Prostate gland (tissue), 2 donors: ENCODE data around the gene RBP3. TPM values are rescaled to one million over a fixed set of nuclear protein-coding genes. Genes with fewer than 3 reads are reported as not detected.

Experiments
- DNase-seq: peaks from one replicate; pipeline ENCODE4 v3.0.0-alpha.2; 2019; ENCODE audit warnings: low spot score
- H3K27ac ChIP-seq, 2 donors: fragments of 200-600 bp; sonication (generic); 2 replicates each; pipeline ENCODE4 v1.5.1; 2017 to 2019
- H3K27me3 ChIP-seq: fragments of 200-600 bp; sonication (generic); replicated peaks from 2 replicates; pipeline ENCODE4 v1.5.1; 2019; ENCODE audit not compliant: insufficient read depth
- H3K36me3 ChIP-seq, 2 donors: fragments of 200-600 bp; sonication (generic); 1 replicate in 1 of 2; 2 replicates in 1 of 2; pipeline versions ENCODE4 v1.5.1 to v1.8.1; 2017 to 2019
- H3K4me1 ChIP-seq: fragments of 200-600 bp; sonication (generic); replicated peaks from 2 replicates; pipeline ENCODE4 v1.5.1; 2019
- H3K4me3 ChIP-seq, 2 donors: fragments of 200-600 bp; sonication (generic); 2 replicates each; pipeline ENCODE4 v1.5.1; 2017 to 2019
- H3K9me3 ChIP-seq: fragments of 200-600 bp; sonication (generic); 2 replicates; pipeline ENCODE4 v1.5.1; 2017
- POLR2A ChIP-seq: fragments of 450-650 bp; IDR thresholded peaks from one replicate; pipeline ENCODE4 v1.6.1; 2016; ENCODE audit warnings: antibody characterized with exemption, mild to moderate bottlenecking
- POLR2AphosphoS5 ChIP-seq: sonication (generic); formaldehyde crosslinking; IDR thresholded peaks from one replicate; pipeline ENCODE4 v1.6.1; 2017; ENCODE audit warnings: antibody characterized with exemption
- WGBS: methylation state at CpG from one replicate; pipeline ENCODE4 v1.1.5; 2018; 5-methylcytosine and 5-hydroxymethylcytosine counted together
- intact Hi-C: fragments of 100-400 bp; cut with DNase I; formaldehyde crosslinking; loops from one replicate; pipeline ENCODE4 v1.14.2; 2022
- total RNA-seq, 2 donors: library from RNA; depleted of rRNA; stranded (reverse); fragments of >200 nt; gene quantifications; one replicate each; pipeline ENCODE4 v1.1.0, GENCODE V29; 2016
- TF ChIP-seq, protein P1 (sequence below), 4 experiments: fragments of 200-600 bp in 2 of 4; fragments of 450-650 bp in 2 of 4; sonication (generic) in 2 of 4; IDR thresholded peaks; 1 replicate in 3 of 4; 2 replicates in 1 of 4; pipeline ENCODE4 v1.5.1; 2016 to 2019; ENCODE audit warnings: antibody characterized with exemption in 4 of 4, mild to moderate bottlenecking in 2 of 4, moderate library complexity in 2 of 4

Gene RBP3
- total RNA-seq, 2 donors from 2014 or later = not detected

DNA sequence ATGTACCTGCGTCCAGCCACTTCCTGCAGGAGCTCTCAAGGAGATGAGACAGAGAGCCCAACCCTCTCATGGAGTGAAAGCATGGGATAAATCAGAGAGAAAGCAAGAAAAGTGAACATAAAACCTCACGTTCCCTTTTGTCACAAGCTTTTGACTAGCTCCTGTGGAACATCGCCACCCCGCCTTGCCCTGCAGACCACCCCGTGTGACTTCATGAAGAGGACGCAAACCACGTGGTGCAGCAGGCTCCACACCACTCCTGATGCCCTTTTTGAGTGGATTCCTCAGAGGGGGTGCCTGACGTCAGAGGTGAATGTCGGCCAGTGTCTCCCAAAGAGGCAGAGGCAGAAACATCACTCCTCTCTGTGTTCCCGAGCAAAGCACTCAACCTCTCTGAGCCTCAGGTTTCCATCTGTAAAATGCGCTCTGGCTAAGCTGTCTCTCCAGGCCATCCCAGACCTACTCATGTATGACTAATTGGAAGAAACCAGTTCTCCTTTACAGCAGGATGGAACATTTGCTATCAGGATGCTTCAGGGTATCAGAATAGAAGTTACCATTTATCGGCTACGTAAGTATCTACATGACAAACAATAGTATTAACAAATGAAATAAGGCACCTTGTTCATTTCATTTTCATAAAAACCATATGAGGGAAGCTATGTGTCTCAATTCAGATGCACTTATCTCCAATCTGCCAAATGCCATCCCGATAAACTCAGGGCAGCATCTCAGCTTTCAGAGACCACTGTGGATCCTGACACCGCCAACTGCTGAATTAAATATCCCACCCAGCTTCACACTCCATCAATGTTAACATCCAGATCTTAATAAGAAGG lies 30.7 kb downstream of the RBP3 start:
- no peaks in the 10 kb centered on the region for H3K9me3 ChIP-seq
- intact Hi-C loops = no loop called here
- no peak overlapping the region for H3K4me3 ChIP-seq
- TF ChIP-seq, protein P1, sequence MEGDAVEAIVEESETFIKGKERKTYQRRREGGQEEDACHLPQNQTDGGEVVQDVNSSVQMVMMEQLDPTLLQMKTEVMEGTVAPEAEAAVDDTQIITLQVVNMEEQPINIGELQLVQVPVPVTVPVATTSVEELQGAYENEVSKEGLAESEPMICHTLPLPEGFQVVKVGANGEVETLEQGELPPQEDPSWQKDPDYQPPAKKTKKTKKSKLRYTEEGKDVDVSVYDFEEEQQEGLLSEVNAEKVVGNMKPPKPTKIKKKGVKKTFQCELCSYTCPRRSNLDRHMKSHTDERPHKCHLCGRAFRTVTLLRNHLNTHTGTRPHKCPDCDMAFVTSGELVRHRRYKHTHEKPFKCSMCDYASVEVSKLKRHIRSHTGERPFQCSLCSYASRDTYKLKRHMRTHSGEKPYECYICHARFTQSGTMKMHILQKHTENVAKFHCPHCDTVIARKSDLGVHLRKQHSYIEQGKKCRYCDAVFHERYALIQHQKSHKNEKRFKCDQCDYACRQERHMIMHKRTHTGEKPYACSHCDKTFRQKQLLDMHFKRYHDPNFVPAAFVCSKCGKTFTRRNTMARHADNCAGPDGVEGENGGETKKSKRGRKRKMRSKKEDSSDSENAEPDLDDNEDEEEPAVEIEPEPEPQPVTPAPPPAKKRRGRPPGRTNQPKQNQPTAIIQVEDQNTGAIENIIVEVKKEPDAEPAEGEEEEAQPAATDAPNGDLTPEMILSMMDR (IDR thresholded peaks at IDR 0.05) = no peak
- no peak for TF ChIP-seq POLR2A
- no peak for TF ChIP-seq POLR2AphosphoS5
- no peaks in the 10 kb centered on the region for H3K27me3 ChIP-seq
- 84% methylated on average over 15 of the region's 15 CpGs for WGBS
- no peaks in the 10 kb centered on the region for H3K4me1 ChIP-seq
- H3K36me3 ChIP-seq = no peaks in the 10 kb centered on the region
- H3K27ac ChIP-seq = no peak overlapping the region
- DNase-seq = no peak

DNA sequence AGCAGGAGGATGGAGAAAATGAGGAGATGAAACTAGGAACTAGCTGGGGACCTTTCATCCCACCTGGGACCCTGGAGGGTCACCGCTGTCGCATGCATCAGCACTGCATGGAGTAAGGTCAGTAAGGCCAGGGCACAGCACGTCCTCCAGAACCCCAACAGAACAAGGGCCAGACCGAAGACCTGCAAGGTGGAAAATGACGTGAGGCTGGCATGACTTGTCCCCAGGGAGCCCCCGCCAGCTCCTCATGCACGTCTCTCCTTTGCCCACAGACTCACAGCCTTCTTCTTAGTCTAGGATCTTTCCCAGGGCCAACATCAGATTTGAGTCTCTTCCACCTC lies 31.3 kb downstream of the RBP3 start:
- H3K36me3 ChIP-seq = no peaks in the 10 kb centered on the region
- no peaks in the 10 kb centered on the region for H3K9me3 ChIP-seq
- H3K4me1 ChIP-seq = no peaks in the 10 kb centered on the region
- intact Hi-C loops = no loop called here
- H3K27me3 ChIP-seq = no peaks in the 10 kb centered on the region
- H3K4me3 ChIP-seq = no peak overlapping the region
- TF ChIP-seq POLR2A = no peak
- TF ChIP-seq, protein P1 (IDR thresholded peaks at IDR 0.05) = no peak
- TF ChIP-seq POLR2AphosphoS5 = no peak
- DNase-seq = no peak
- WGBS = 75% methylated on average over 7 of the region's 7 CpGs
- H3K27ac ChIP-seq = no peak overlapping the region

DNA sequence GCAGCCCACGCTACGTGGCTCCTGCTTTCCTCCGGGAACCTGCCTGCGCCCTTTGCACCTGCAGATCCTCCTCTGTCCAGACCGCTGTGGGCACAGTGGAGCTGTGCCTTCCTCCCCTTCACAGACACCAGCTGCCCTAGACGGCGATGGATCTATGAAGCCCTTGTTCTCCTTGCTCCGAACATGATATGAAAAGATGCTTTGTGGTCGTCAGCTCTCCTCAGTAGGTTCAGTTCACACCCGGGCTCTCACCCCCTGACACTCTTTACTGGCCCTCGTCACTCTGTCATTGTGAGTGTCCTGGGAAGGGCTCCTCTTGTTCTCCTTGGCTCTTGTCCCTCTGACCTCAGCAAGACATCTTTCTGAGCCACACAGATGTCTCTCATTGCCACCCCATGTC lies 31.7 kb downstream of the RBP3 start:
- no peaks in the 10 kb centered on the region for H3K4me1 ChIP-seq
- 86% methylated on average over 10 of the region's 11 CpGs for WGBS

DNA sequence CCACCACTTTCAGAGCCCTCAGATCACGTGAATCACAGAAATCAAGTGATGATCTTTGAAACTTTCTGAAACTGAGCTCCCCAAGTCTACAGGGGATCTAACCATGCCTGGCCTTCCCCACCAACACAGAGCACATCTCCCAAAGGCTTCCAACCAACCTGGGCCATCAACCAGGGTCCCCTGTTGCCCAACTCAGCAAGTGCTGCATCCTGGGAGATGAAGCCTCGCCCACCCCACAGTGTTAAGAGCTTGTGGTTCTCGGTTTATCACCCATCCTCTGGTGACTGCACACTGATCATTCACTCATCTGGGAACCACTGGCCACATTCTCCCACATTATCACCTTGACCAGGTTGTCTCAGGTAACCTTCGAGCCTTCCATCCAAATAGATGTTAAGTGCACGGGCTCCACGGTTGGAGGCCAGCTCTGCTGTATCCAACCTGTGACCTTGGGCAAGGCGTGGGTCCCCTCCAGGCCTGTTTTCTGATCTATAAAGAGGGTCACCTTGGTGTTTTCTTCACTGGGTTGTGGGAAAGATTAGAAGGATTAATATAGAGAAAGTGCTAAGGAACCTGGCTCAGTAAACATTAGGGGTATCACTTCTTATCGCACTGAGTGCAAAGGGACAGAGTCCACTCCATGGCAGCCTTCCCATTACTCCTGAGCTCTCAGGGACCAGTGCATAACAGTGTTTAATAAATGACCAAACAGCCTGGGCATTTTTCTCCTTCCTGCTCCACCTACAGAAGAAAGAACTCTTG lies 32.4 kb downstream of the RBP3 start:
- no peaks in the 10 kb centered on the region for H3K4me1 ChIP-seq
- intact Hi-C loops = no loop called here
- H3K36me3 ChIP-seq = no peaks in the 10 kb centered on the region
- no peaks in the 10 kb centered on the region for H3K27me3 ChIP-seq
- TF ChIP-seq, protein P1 (IDR thresholded peaks at IDR 0.05) = no peak
- no peak for TF ChIP-seq POLR2A
- no peak for TF ChIP-seq POLR2AphosphoS5
- no peak overlapping the region for H3K4me3 ChIP-seq
- WGBS = 85% methylated on average over 8 of the region's 8 CpGs
- H3K27ac ChIP-seq = no peak overlapping the region
- H3K9me3 ChIP-seq = no peaks in the 10 kb centered on the region
- DNase-seq = no peak

More for the DNA sequence above, 31.7 kb downstream of the RBP3 start:
- intact Hi-C loops = no loop called here
- TF ChIP-seq POLR2AphosphoS5 = no peak
- TF ChIP-seq, protein P1 (IDR thresholded peaks at IDR 0.05) = no peak
- no peak for TF ChIP-seq POLR2A
- DNase-seq = no peak
- H3K36me3 ChIP-seq = no peaks in the 10 kb centered on the region
- H3K27ac ChIP-seq = no peak overlapping the region
- H3K9me3 ChIP-seq = no peaks in the 10 kb centered on the region
- H3K4me3 ChIP-seq = no peak overlapping the region
- H3K27me3 ChIP-seq = no peaks in the 10 kb centered on the region

DNA sequence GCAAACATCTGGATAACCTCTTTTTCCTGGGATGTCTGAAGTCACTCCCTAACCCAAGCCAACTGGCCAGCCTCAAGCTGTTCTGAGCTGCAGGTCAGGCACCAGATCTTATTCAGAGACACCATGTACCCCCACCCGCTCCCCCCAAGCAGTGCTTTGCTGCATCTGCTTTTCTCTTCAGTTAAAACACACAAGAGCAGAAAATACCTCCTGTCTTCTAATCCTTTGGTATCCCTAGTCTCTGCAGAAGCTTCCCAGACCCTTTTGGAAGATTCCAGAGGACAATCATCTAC lies 32.9 kb downstream of the RBP3 start:
- Histone ChIP-seq H3K4me3 (no peak overlapping the region), H3K4me1 (no peaks in the 10 kb centered on the region), H3K27me3 (no peaks in the 10 kb centered on the region), H3K27ac (no peak overlapping the region), H3K9me3 (no peaks in the 10 kb centered on the region), H3K36me3 (no peaks in the 10 kb centered on the region)
- WGBS = 65% methylated on average over 1 of the region's 1 CpG
- DNase-seq = no peak
- TF ChIP-seq, protein P1 (IDR thresholded peaks at IDR 0.05) = no peak
- TF ChIP-seq POLR2A = no peak
- no peak for TF ChIP-seq POLR2AphosphoS5
- intact Hi-C loops = no loop called here
